Peyer's patch (tissue), 4 donors: ENCODE data around the gene FPR2.

Experiments
- POLR2A ChIP-seq, 2 donors: fragments of 450-650 bp; IDR thresholded peaks; one replicate each; pipeline ENCODE4 v1.5.1; 2017; ENCODE audit warnings: antibody characterized with exemption in 2 of 2, mild to moderate bottlenecking in 2 of 2, moderate library complexity in 2 of 2
- TF ChIP-seq, protein P1 (sequence below), 6 experiments: fragments of 450-650 bp in 4 of 6; fragments of 200-600 bp in 2 of 6; sonication (generic) in 1 of 6; IDR thresholded peaks; one replicate each; pipeline ENCODE4 v1.5.1; 2017 to 2019; ENCODE audit warnings: antibody characterized with exemption in 6 of 6, mild to moderate bottlenecking in 3 of 6, moderate library complexity in 1 of 6

DNA sequence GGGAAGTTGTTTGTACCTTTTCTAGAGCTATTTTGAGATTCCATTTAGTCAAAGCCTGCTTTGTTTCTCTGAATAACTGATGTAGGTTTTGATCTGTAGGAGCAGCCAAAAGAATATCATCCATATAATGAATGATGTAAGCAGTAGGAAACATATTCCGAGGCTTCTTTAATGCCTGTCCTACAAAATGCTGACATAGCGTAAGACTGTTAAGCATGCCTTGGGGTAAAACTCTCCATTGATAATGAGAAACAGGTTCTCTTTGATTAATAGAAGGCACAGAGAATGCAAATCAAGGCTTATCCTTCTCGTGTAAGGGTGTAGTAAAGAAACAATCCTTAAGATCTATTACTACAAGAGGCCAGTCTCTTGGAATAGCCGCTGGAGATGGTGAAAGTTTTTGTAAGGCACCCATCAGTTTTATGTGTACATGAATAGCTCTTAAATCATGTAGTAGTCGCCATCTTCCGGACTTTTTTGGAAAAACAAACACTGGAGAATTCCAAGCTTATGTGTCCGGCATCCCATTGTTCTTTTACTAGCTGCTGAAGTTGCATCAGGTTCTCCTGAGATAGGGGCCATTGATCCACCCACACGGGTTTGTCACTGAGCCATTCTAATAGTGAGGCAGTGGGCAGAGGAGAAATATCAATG is 47.5 kb downstream of the FPR2 start:
- TF ChIP-seq, protein P1, sequence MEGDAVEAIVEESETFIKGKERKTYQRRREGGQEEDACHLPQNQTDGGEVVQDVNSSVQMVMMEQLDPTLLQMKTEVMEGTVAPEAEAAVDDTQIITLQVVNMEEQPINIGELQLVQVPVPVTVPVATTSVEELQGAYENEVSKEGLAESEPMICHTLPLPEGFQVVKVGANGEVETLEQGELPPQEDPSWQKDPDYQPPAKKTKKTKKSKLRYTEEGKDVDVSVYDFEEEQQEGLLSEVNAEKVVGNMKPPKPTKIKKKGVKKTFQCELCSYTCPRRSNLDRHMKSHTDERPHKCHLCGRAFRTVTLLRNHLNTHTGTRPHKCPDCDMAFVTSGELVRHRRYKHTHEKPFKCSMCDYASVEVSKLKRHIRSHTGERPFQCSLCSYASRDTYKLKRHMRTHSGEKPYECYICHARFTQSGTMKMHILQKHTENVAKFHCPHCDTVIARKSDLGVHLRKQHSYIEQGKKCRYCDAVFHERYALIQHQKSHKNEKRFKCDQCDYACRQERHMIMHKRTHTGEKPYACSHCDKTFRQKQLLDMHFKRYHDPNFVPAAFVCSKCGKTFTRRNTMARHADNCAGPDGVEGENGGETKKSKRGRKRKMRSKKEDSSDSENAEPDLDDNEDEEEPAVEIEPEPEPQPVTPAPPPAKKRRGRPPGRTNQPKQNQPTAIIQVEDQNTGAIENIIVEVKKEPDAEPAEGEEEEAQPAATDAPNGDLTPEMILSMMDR (IDR thresholded peaks at IDR 0.05) = no peak
- TF ChIP-seq POLR2A (IDR thresholded peaks at IDR 0.05) = no peak
